NCI-H2107 (cell line): ENCODE results near the gene RENBP.
A peak's percentile ranks its signal among the peaks of the same experiment; 100 is the strongest.

Experiments used
- DNase-seq: peaks from one replicate; lab custom pipeline; 2025; lab: John Stamatoyannopoulos, UW

Gene RENBP

GRCh38 chrX:153919281-153919680 is 25.2 kb downstream of the RENBP start:
- no peak for DNase-seq

GRCh38 chrX:153917869-153918268 is 26.6 kb downstream of the RENBP start:
- no peak for DNase-seq

GRCh38 chrX:153913701-153914100 is 30.7 kb downstream of the RENBP start:
- no peak for DNase-seq

GRCh38 chrX:153913211-153913610 is 31.2 kb downstream of the RENBP start:
- DNase-seq, result no peak

- DNase-seq, result no peak
Observed at GRCh38 chrX:153911798-153912197, 32.6 kb downstream of the RENBP start.

- no peak for DNase-seq
Observed at GRCh38 chrX:153910446-153910845, 34.0 kb downstream of the RENBP start.

GRCh38 chrX:153909980-153910360 is 34.5 kb downstream of the RENBP start:
- DNase-seq, result no peak

GRCh38 chrX:153909024-153909979 is 35.1 kb downstream of the RENBP start:
- no peak for DNase-seq

- no peak for DNase-seq
Observed at GRCh38 chrX:153908219-153908860, 36.1 kb downstream of the RENBP start.

- DNase-seq, result no peak
Observed at GRCh38 chrX:153907456-153907855, 37.0 kb downstream of the RENBP start.

GRCh38 chrX:153906126-153906917 is 38.1 kb downstream of the RENBP start:
- no peak for DNase-seq

- DNase-seq, result no peak
Observed at GRCh38 chrX:153905481-153906095, 38.9 kb downstream of the RENBP start.

- no peak for DNase-seq
Observed at GRCh38 chrX:153903991-153904957, 40.2 kb downstream of the RENBP start, which contains the start of gene AVPR2. Gene AVPR2, plus strand, starts transcription at chrX:153904673. Its CDS starts 473 bp downstream, at chrX:153905146.

GRCh38 chrX:153903238-153903980 is 41.0 kb downstream of the RENBP start:
- no peak for DNase-seq

GRCh38 chrX:153902385-153902784 is 42.1 kb downstream of the RENBP start:
- DNase-seq, result no peak

- no peak for DNase-seq
Observed at GRCh38 chrX:153901753-153902140, 42.7 kb downstream of the RENBP start.

- peak; percentile 57 for DNase-seq
Observed at GRCh38 chrX:153900831-153901752, 43.4 kb downstream of the RENBP start.

- DNase-seq, result no peak
Observed at GRCh38 chrX:153897899-153898298, 46.5 kb downstream of the RENBP start.

GRCh38 chrX:153889123-153889522 is 55.3 kb downstream of the RENBP start:
- DNase-seq, result no peak
